Measurements from ENCODE around the gene LDLRAD3.
"Not testable (repeated sequence)": the region's sequence is repeated elsewhere in the genome, so short reads cannot be mapped to it uniquely, and the experiment has no call there.

LDLRAD3 gene

DNA sequence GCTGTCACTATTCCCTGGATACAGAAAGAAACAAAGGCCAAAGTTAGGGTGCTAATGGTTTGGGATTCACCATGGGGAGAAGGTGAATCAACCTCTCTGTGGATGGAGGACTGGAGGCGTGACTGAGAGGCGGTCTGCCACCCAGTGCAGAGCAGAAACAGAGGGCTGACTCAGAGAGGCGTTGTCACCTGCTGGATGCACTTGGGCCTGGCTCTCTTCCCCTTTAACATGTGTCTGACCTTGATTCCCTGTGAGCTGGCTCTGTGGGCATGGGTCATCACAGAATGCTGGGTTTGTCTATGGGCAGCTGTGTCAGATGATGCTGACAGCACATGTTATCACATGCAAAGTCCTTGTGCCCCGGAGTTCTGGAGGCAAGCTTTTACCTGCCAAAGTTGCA lies 75.9 kb downstream of the LDLRAD3 start:
- no peak for DNase-seq

DNA sequence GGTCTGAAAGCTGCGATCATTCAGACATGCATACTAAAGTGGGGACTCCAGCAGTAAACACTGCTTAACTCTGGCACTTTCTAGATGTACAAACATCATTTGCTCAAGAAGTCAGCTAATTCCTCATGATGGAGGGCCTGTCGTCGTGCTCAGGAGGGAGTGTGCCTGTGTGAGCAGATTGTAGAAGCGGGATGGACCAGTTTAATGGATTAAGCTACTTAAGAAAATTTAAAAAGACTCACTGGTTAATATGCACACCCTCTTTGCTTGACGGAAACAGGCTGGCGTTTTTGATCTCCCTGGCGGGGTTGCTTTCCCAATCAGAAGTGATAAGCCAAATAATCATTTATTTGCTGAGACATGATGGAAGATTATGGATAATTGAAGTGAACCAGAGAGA lies 79.0 kb downstream of the LDLRAD3 start:
- no peak for DNase-seq

DNA sequence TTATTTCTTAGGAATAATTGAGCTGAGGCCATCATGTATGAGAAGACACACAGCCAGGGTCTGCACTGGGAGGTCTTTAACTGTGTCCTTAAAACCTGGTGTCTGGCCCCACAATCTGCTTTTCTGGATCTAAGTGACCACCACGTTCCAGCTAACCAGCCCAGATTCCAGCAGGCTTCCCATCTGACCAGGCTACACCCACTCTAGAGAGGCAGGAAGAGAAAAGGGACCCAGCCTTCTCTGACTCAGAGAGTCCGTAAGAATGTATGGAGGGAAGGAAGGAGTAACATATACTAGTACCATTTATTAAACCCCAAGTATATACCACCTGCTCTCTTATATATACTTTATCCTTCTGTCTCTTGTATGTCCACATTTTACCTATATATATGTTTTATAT lies 80.1 kb downstream of the LDLRAD3 start:
- no peak for DNase-seq

DNA sequence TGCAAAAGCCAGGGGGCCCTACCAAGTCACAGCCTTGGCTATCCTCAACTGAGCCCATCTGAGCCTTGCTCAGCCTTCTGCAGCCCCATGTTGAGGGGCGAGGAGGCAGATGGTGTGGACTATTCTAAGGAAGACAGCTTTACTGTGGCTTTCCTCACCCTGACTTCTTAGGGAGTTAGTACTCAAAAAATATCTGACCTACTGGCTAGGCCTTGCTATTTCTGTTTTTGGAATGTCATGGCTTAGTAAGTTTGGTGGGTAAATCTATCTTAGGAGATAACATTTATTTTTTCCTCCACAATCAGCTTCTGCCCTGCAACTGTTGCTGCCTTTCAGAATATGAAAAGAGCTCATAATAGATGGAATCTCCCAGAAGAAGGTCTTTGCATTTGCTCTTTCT lies 80.9 kb downstream of the LDLRAD3 start:
- no peak for DNase-seq

DNA sequence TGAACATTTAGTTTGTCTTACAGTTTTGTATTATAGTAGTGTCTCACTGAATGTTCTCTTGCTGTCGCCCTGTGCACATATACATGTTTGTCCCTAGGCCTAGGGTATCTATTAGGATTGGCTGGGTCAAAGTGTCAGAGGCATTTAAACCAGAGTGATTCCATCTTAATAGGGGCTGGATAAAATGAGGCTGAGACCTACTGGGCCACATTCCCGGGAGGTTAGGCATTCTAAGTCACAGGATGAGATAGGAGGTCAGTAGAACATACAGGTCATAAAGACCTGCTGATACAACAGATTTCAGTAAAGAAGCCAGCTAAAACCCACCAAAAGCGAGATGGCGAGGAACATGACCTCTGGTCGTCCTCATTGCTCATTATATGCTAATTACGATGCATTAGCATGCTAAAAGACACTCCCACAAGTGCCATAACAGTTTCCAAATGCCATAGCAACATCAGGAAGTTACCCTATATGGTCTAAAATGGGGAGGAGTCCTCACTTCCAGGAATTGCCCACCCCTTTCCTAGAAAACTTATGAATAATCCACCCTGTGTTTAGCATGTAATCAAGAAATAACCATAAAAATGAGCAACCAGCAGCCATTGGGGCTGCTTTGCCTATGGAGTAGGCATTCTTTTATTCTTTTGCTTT lies 82.6 kb downstream of the LDLRAD3 start:
- DNase-seq: no peak

DNA sequence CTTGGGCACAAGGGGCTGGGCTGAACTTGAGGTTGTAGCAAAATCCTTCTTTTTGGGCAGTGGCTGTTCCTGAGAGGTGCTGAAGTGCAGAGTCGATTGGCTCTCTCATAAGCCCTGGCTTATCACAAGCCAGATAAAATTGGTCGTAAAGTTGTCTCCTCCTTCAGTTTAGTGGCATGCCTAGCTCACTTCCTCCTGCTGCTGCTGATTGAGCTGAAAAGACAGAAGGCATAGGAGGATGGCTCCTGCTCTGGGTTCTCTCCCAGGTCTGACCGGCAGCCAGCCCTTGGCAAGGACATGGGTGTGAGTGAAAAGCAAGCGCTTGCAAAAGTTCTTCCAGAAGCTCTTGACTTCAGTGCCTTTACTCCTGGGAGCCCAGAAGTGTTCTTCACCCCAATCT lies 83.9 kb downstream of the LDLRAD3 start:
- no peak for DNase-seq

DNA sequence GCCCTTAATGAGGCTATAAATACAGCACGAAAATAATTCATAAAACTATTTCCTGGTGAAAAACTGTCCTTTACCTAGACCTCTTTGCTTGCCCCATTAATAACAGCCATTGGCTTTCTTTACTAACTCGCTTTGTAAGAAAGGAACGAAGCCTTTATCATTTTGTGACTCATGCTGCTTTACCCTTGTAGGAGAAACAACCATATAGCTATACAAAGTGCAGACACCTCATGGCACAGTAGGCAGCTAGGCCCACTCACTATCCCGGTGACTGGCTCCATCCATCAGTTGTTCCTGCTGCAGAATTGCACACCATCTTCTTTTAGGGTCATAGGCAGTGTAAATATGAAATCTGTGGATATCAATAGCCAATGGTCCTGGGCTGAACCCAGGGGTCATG lies 85.8 kb downstream of the LDLRAD3 start:
- DNase-seq: no peak

DNA sequence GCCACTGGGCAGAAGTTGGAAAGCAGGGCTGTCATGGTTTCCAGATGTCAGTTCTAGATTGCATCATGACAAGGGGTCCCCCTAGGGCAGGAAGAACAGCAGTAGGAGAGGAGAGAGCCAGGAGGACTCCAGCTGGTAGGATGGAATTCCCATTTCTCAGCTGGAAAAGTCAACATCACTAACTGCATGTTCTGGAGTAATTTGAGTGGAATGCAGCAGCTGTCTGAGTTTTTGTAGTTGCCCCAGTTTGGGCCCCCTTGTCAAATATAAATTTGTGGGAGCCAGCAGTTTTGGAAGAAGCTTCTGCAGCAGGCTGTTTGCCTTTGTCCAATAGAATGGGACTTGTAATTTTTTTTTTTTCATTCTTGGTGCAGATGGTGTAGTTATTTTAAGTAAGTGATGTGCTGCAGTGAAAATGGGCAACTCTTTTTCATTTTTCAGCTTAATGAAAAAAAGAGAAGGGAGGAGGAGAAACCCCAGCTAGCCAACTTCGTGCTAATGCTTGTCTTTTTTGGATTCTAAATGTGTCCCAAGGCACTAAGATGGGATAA lies 86.9 kb downstream of the LDLRAD3 start:
- no peak for DNase-seq

DNA sequence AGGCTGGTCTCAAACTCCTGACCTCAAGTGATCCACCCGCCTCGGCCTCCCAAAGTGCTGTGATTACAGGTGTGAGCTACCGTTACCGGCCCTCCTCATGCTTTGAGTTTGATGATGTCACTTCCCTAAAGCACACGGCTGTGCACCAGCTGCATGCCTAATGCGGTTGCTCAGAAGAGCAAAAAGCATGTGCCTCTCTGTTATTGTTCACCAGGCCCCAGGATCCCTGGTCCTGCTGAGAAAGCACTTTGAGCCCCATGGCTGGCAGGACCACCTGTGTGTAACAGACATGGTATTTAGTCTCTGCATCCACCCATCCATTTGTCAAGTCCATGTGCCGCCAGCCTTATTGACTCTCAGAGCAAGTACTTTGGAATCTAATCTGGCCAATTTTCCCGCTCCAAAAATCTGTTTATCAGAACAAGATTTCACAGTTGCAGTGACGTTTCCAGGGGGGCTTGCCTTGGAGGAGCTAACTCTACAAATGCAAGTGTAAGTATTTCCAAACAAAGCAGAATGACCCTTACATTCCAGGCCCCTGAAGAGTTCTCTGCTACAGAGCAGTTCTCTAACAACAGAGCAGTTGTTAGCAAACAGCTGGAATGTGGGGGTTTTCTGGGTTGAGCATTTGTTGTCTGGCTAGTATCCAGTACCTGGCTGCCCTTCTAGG lies 89.4 kb downstream of the LDLRAD3 start:
- no peak for DNase-seq

DNA sequence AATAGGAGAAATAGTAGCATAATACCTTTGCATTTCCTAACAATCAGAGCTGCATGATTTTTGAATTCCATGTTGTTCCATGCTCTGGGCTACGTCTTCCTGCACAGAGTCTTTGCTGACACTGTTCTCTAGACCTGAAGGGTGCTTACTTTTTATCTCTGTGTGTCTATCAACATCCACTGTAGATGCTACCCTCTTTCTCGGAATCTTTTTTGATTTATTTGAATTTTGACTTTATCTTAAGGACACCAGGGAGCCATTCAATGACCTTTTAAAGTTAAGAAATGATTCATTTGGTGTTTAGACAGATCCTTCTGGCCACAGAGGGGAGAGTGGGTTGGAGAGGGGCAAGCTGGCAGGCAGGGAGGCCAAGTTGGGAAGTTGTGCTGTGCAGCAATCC lies 90.1 kb downstream of the LDLRAD3 start:
- DNase-seq: no peak

DNA sequence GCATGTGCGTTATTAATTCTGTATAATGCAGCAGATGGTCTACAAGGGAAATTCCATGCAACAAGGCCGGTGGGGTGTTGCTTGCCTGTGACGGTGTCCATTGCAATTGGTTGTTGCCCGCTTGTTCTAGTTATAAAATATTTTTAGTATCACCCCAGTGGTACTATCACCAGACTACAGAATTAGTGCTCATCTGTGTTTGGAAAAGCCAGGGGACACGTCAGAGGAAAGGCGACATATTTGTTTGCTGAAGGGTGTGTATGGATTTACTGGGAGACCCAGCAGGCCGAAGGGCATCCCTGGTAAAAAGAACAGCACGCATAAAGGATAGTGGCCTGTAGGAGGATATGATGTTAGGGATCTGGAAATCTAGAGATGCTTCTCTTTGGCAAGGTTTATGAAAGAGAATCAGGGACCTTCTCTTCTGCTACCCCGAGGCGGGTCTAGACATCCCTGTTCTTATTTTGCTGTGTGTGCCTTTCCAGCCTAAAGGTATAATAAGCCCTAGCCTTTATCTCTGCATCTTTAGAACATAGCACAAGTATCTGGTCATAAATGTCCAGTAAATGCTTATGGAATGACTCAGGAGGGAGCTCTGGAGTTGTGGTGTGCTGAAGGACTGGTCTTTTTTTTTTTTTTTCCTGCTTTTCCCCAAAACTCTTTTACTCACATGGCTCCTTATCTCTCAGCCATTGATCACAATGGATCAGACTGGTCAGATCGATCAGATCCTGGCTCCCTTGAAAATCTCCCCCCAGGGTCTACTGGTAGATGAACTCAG lies 90.9 kb downstream of the LDLRAD3 start:
- DNase-seq: no peak

DNA sequence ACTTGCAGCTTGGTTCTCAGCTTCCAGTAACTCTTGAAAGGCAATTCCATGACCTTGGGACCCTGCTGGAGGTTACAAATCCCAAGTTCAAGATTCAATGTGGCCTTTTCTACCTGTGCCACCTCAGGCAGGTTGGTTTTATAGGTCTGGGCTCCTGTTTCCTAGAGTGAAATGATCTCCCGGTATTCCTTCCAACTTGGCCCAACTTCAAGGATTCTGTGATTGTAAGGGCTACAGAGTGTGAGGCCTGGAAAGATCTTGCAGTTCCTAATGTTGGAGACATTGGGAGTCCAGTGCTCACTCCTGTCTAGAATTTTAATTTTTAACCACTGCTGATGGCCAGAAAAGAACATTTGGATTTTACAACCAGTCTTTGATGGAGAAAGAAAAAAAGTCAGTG lies 91.6 kb downstream of the LDLRAD3 start:
- DNase-seq: no peak

DNA sequence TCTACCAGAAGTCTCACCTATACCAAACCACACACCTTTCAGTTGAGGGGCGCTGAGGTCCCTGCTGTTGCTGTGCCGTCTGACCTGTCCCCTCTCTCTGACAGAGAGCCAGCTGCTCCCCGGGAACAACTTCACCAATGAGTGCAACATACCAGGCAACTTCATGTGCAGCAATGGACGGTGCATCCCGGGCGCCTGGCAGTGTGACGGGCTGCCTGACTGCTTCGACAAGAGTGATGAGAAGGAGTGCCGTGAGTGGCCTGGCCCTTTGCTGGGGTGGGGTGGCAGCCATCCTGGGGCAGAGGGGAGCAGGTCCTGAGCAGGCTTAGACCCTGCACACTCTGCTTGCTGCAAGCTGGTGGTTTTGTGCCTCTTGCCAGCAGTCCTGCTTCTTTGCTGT lies 92.1 kb downstream of the LDLRAD3 start:
- no peak for DNase-seq

DNA sequence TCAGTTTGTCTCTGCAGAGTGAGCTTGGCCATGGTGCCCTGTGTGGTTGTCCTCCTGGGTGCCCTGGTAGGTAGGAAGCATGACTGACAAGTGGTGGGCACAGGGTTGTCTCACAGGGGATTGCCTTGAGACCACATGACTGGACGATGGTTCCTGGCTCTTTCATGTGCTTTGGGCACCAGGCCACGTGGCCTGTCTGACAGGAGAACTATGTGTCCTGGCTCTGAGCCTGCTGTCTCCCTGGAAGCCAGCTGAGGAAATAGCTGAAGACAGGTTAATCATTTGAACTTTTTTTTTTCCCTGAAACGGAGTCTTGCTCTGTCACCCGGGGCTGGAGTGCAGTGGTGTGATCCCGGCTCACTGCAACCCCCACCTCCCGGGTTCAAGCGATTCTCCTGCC lies 93.2 kb downstream of the LDLRAD3 start:
- DNase-seq: no peak

DNA sequence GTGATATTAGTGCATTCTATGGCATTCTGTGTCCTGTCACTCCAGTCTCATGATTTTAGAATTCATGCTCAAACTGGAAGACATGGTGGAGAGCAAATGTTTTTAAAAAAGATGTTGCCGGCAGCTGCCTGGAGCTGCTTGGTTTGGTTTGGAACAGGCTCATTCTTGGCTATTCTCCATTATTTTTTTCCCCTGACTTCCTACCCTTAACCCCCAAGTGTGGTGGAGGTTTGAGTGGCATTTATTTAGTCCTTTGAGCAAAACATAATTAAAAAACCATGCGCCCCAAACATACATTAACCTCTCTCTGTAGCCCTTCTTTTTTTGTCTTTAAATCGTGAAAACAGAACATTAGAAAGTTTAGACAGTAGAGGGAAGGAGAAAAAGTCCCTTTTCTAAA lies 94.7 kb downstream of the LDLRAD3 start:
- no peak for DNase-seq

DNA sequence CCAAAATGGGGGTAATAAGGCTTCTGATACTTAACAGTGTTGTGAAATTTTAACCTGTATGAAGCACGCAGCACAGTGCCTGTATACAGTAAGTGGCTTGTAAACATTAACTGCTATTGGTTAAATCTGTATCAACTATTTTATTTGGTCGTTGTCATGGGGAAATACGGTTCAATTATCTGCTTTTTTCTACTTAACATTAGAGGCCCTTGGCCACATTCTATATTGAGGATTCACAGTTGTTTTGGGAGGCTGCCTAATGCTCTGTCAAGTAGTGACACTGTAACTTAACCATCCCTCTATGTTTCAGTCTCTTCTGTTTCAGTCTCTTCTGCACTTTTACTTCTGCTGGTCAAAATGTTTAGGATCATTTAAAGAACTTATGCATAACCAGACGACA lies 95.6 kb downstream of the LDLRAD3 start:
- no peak for DNase-seq

DNA sequence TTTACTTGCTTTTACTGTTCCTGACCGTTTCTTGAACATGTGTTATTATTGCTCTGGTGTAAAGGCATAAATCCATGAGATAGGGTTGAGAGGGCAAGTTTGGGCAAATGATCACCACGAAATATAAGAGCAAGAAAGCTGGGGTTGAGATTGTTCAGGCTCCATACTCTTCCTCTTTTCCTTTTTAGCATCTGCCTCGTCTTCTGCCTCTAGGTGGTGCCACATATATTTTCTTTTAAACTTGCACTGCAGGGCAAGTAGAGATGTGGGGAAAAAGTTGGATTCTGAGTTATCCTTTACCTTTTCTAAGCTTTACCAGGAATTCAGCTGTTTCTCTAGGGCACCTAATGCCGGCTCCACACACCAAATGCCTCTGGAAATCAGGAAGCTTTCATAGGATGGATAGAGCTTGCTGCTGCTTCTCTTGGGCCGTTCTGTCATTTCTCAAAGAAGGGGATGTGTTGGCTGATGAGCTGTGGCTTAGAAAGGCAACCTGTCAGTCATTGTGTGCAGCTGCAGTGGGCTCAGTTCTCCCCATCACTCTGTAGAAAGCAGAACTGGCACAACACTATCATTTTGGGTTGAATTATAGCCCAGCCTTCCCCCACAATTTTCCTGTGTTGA lies 98.2 kb downstream of the LDLRAD3 start:
- no peak for DNase-seq

DNA sequence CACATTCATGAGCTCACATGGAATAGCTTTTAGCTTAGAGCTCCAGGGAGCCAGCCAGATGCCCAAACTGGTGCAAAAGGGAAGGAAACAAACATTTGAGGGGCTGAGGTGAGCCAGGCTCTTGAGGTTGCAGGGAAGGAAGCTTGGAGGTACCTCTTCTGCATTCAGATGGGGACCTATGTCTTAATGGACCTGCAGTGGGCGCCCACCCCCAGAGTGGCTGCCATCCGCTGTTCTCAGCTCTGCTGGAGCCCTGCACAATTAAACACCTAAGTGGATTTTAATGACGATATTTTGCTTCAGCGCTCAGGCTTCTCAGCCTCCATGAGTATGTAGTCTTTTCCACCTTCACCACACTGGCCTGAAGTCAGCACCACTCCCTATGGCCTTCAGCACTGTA lies 100.8 kb downstream of the LDLRAD3 start:
- no peak for DNase-seq

DNA sequence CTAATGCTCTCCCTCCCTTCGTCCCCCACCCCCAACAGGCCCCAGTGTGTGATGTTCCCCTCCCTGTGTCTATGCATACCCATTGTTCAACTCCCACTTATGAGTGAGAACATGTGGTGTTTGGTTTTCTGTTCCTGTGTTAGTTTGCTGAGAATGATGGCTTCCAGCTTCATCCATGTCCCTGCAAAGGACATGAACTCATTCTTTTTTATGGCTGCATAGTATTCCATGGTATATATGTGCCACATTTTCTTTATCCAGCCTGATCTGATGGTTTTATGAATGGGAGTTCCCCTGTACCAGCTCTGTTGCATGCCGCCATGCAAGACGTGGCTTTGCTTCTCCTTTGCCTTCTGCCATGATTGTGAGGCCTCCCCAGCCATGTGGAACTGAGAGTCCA lies 102.1 kb downstream of the LDLRAD3 start:
- DNase-seq: not testable (repeated sequence)

DNA sequence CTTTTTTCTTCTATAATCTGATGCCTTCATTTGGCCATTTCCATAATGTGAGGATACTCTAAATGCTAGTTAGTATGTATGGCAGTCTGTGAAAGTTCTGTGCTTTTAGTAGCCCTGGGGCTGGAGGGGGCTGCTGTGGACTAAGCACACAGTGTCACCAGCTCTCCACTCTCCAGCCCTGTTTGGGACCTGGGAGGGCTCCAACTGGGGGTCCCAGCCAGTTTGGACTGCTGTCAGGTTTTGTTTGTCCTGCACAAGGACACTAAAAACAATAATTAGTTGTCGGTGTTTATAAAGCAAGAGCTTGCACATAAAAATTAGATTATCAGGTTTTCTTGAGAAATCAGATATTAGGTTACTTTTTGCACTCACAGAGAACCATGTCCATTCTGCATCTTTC lies 103.1 kb downstream of the LDLRAD3 start:
- DNase-seq: no peak

DNA sequence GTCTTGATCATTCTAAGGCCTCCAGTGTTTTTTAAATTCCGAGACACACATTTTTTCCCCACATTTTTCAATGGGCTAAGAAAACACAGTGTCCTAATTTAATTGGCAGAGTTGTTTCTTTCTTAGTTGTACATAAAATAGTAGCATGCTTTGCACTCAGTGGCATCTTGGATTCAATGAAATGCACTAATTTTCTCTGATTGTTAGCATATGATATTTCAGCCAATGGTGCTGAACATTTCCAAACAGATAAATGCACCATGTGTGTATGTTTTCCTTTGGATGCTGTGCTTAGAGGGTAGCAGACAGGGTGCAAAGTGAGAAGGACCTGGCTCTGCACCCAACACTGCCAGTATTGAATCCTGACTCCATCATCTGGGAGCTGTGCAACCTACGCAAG lies 103.5 kb downstream of the LDLRAD3 start:
- DNase-seq: no peak

DNA sequence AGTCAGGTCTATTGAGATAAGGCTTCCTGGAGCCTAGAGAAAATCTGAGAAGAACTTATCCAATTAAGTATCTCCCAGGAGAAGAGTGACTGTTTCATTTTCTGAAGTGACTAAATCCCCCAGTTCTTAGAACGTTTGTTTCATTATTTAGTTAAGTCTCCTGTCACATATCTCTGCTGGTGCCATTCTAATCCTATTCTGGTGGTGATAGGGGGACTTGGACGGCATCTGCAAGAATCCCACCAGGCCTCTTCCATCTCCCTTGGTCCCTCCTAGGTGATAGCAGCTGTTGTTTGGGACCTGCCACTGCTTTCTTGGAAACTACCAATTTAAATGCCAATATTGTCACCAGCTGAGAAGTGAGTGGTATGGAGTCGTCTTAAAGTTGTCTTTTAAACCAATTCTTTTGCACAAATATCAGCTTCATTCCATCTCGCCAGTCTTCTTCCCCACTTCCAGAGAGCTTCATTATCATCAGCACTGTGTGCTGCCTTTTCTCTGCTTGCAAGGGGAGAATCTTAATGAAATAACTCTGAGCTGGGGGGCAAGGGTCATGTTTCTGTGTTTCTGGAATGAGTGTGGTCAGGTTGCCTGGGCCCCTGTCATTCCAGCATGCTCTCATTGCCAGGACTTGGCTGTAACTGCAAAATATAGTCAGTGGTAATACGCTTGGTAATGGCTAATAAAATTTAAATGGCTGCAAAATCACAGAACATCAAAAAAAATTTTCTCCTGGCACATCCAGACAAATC lies 104.8 kb downstream of the LDLRAD3 start:
- DNase-seq: no peak
